ENCODE data around the gene CEACAM16. TPM values are rescaled to one million over a fixed set of nuclear protein-coding genes. Genes with fewer than 3 reads are reported as not detected.
"Not testable (repeated sequence)": the region's sequence is repeated elsewhere in the genome, so short reads cannot be mapped to it uniquely, and the experiment has no call there.

The CEACAM16 gene
- total RNA-seq, 1 donor from 2014 or later: not detected

DNA sequence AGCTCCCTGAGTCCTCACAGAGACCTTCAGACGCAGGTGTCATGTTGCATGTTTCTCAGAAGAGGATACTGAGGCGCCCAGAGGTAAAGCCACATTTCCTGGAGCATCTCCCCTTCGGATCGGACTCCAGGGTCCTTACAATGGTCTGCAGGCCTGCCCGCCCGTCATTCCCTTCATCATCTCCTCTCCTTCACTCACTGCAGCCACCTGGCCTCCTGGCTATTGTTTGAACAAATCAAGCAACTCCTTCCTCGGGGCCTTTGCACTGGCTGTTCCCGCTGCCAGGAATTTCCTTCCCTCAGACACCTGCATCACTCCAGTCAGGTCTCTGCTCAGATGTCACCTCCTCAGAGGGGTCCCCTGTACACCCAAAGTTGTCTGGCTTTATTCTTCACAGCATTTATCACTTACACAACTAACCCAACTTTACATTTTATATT, 20.3 kb downstream of the CEACAM16 start:
- H3K9me3 Mint-ChIP-seq: peaks cover 6% of the 10 kb centered on the region
- no peak overlapping the region for H3K27ac Mint-ChIP-seq
- DNase-seq (ENCODE audit: extremely low spot score, unreplicated experiment): no peak
- TF ChIP-seq, protein P1, sequence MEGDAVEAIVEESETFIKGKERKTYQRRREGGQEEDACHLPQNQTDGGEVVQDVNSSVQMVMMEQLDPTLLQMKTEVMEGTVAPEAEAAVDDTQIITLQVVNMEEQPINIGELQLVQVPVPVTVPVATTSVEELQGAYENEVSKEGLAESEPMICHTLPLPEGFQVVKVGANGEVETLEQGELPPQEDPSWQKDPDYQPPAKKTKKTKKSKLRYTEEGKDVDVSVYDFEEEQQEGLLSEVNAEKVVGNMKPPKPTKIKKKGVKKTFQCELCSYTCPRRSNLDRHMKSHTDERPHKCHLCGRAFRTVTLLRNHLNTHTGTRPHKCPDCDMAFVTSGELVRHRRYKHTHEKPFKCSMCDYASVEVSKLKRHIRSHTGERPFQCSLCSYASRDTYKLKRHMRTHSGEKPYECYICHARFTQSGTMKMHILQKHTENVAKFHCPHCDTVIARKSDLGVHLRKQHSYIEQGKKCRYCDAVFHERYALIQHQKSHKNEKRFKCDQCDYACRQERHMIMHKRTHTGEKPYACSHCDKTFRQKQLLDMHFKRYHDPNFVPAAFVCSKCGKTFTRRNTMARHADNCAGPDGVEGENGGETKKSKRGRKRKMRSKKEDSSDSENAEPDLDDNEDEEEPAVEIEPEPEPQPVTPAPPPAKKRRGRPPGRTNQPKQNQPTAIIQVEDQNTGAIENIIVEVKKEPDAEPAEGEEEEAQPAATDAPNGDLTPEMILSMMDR (conservative IDR thresholded peaks at IDR 0.05): no peak
- H3K27me3 Mint-ChIP-seq: no peaks in the 10 kb centered on the region
- no peaks in the 10 kb centered on the region for H3K36me3 Mint-ChIP-seq
- H3K4me3 Mint-ChIP-seq: no peak overlapping the region
- H3K4me1 Mint-ChIP-seq (ENCODE audit: unreplicated experiment): peaks cover 13% of the 10 kb centered on the region

DNA sequence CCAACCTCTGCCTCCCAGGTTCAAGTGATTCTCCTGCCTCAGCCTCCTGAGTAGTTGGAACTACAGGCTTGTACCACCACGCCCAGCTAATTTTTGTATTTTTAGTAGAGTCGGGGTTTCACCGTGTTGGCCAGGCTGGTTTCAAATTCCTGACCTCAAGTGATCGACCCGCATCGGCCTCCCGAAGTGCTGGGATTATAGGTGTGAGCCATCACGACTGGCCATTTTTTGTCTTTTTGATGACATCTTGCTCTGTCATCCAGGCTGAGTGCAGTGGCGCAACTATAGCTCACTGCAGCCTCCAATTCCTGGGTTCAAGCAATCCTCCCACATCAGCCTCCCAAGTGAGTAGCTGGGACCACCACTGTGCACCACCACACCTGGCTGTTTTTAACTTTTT, 21.4 kb downstream of the CEACAM16 start:
- H3K27me3 Mint-ChIP-seq; H3K36me3 Mint-ChIP-seq; H3K27ac Mint-ChIP-seq; H3K4me3 Mint-ChIP-seq; DNase-seq (ENCODE audit: extremely low spot score, unreplicated experiment); H3K9me3 Mint-ChIP-seq: not testable (repeated sequence)
- H3K4me1 Mint-ChIP-seq (ENCODE audit: unreplicated experiment): peaks cover 16% of the 10 kb centered on the region

DNA sequence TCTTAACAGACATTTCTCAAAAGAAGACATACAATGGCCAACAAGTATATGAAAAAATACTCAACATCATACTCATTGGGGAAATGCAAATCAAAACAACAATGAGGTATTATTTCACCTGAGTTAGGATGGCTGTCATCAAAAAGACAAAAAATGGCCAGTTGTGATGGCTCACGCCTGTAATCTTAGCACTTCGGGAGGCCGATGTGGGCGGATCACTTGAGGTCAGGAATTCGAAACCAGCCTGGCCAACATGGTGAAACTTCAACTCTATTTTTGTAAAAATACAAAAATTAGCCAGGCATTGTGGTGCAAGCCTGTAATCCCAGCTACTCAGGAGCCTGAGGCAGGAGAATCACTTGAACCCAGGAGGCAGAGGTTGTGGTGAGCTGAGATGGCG, 22.0 kb downstream of the CEACAM16 start:
- DNase-seq (ENCODE audit: extremely low spot score, unreplicated experiment): no peak
- Mint-ChIP-seq H3K36me3 (no peaks in the 10 kb centered on the region), H3K4me3 (no peak overlapping the region), H3K27ac (no peak overlapping the region), H3K9me3 (no peaks in the 10 kb centered on the region), H3K27me3 (no peaks in the 10 kb centered on the region), H3K4me1 (ENCODE audit: unreplicated experiment) (peaks cover 16% of the 10 kb centered on the region)
- TF ChIP-seq, protein P1 (conservative IDR thresholded peaks at IDR 0.05): no peak

DNA sequence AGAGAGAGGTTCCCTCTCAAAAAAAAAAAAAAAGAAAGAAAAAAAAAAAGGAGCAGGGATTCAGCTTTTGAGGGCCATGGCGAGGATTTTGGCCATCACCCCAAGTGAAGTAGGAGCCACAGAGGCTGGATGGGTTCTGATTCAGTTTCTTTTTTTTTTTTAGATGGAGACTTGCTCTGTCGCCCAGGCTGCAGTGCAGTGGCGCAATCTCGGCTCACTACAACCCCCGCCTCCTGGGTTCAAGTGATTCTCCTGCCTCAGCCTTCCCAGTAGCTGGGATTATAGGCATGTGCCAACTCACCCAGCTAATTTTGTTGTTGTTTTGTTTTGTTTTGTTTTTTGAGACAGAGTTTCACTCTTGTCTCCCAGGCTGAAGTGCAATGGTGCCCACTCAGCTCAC, 22.4 kb downstream of the CEACAM16 start:
- not testable (repeated sequence) for H3K27ac Mint-ChIP-seq; DNase-seq (ENCODE audit: extremely low spot score, unreplicated experiment); H3K36me3 Mint-ChIP-seq; H3K4me3 Mint-ChIP-seq; H3K9me3 Mint-ChIP-seq; H3K27me3 Mint-ChIP-seq
- peaks cover 16% of the 10 kb centered on the region for H3K4me1 Mint-ChIP-seq (ENCODE audit: unreplicated experiment)

DNA sequence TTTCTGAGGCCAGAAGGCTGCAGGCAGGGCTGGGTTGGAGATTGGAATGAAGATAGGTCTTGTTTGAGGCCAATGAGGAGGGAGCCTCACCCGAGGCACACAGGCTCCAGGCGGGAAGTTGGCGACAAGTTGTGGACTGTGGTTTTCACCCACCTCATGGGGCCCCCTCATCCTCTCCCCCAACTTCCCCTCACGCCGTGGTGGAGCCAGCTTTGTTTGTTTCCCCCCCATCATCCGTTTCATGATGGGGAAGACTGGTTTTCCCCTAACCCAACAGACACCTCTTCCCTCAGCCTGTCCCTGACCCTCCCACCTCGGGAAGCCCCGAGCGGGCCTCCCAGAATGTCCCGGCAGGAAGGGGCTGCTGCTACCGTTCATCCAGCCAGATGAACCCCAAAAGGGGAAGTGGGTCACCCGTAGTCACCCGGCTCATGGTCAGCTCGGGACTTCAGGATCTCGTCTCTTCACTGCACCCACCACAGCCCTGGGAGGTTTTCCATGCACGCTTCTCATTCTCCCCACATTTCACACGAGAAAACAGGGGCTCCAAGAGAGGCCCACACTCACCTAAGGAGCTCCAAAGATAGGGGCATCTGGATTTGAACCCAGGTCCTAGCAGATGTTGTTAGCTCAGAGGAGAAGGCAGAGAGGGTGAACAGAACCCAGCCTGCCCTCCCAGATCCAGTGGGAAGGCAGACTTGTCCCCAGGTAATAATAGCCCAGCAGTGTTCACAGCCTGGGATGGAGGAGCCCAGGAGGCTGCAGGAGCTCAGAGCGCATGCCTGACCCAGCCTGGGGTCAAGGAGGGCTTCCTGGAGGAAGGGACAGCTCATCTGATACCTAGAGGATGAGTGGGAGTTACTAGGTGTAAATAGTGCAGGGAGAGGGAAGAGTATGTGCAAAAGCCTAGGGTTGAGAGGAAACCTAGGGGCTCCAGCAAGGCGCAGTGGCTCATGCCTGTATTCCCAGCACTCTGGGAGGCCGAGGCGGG, 23.5 kb downstream of the CEACAM16 start:
- TF ChIP-seq, protein P1 (conservative IDR thresholded peaks at IDR 0.05): no peak
- H3K4me1 Mint-ChIP-seq (ENCODE audit: unreplicated experiment): peaks cover 16% of the 10 kb centered on the region
- H3K27ac Mint-ChIP-seq: no peak overlapping the region
- H3K36me3 Mint-ChIP-seq: no peaks in the 10 kb centered on the region
- H3K27me3 Mint-ChIP-seq: no peaks in the 10 kb centered on the region
- H3K9me3 Mint-ChIP-seq: no peaks in the 10 kb centered on the region
- no peak overlapping the region for H3K4me3 Mint-ChIP-seq
- DNase-seq (ENCODE audit: extremely low spot score, unreplicated experiment): no peak

DNA sequence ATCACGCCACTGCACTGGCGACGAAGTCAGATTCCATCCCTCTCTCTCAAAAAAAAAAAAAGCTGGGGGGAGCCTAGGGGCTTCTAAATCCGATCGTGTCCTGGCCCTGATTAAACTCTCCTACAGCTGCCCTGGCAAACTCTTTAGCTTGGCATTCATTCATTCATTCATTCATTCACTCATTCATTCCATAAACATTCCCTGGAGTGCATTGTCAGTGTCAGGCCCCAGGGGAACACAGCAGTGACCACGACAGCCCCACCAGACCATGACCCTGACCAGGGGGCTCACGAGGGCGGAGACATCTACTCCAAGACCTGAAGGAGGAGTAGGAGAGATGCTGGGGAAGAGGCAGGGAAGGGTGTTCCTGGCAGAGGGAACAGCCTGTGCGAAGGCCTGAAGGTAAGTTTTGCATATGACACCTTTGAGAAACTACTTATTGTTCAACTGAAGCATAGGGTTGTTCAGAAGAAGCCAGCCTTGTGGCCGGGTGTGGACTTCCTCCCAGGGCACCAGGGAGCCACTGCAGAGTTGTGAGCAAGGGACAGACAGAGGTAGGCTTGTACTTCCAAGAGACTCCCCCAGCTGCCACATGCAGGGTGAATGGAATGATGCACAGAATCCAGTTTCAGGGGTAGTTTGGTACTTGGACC, 24.5 kb downstream of the CEACAM16 start:
- DNase-seq (ENCODE audit: extremely low spot score, unreplicated experiment): no peak
- H3K36me3 Mint-ChIP-seq: no peaks in the 10 kb centered on the region
- H3K9me3 Mint-ChIP-seq: no peaks in the 10 kb centered on the region
- H3K4me3 Mint-ChIP-seq: no peak overlapping the region
- no peak overlapping the region for H3K27ac Mint-ChIP-seq
- peaks cover 12% of the 10 kb centered on the region for H3K4me1 Mint-ChIP-seq (ENCODE audit: unreplicated experiment)
- TF ChIP-seq, protein P1 (conservative IDR thresholded peaks at IDR 0.05): no peak
- H3K27me3 Mint-ChIP-seq: no peaks in the 10 kb centered on the region

All from type B pancreatic cell (in vitro differentiated cells).